DOHH2 (cell line): ENCODE results near the gene ADAMTS9.

Source experiments
- H3F3A ChIP-seq: fragments of 200-600 bp; sonication (generic), shearing (Covaris generic); 2 replicates; pipeline ENCODE4 v1.6.0; 2016; ENCODE audit warnings: antibody characterized with exemption, mild to moderate bottlenecking; ENCODE audit not compliant: control insufficient read depth, insufficient read depth
- H3K27ac ChIP-seq: fragments of 200-600 bp; sonication (generic); 2 replicates; pipeline ENCODE4 v1.5.1; 2014; ENCODE audit warnings: low read depth, mild to moderate bottlenecking, low read length, moderate library complexity
- H3K27me3 ChIP-seq: fragments of 200-600 bp; sonication (generic); 2 replicates; pipeline ENCODE4 v1.6.1; 2014; ENCODE audit warnings: mild to moderate bottlenecking, low read length, mixed read lengths; ENCODE audit not compliant: control insufficient read depth
- H3K36me3 ChIP-seq: fragments of 200-600 bp; sonication (generic); 2 replicates; pipeline ENCODE4 v1.6.1; 2014; ENCODE audit warnings: mild to moderate bottlenecking, low read length, moderate library complexity, mixed read lengths; ENCODE audit not compliant: control insufficient read depth
- H3K4me1 ChIP-seq: fragments of 200-600 bp; sonication (generic); 2 replicates; pipeline ENCODE4 v1.6.1; 2014; ENCODE audit warnings: mild to moderate bottlenecking, low read length, mixed read lengths; ENCODE audit not compliant: control insufficient read depth
- H3K4me2 ChIP-seq: fragments of 200-600 bp; sonication (generic); 2 replicates; pipeline ENCODE4 v1.6.0; 2014; ENCODE audit warnings: mild to moderate bottlenecking, low read length, moderate library complexity
- H3K4me3 ChIP-seq: fragments of 200-600 bp; sonication (generic); 2 replicates; pipeline ENCODE4 v1.5.1; 2014; ENCODE audit warnings: mild to moderate bottlenecking, low read length, mixed read lengths
- H3K79me2 ChIP-seq: fragments of 200-600 bp; sonication (generic); 2 replicates; pipeline ENCODE4 v1.6.1; 2014; ENCODE audit warnings: mild to moderate bottlenecking, low read length, mixed read lengths; ENCODE audit not compliant: control insufficient read depth
- H3K9me2 ChIP-seq: fragments of 200-600 bp; sonication (generic); replicated peaks from 2 replicates; pipeline ENCODE4 v1.6.1; 2014; ENCODE audit warnings: mild to moderate bottlenecking, low read length, mixed read lengths; ENCODE audit not compliant: control insufficient read depth
- H3K9me3 ChIP-seq: fragments of 200-600 bp; sonication (generic); 2 replicates; pipeline ENCODE4 v1.6.1; 2014; ENCODE audit warnings: antibody characterized with exemption, low read length, mixed read lengths; ENCODE audit not compliant: control insufficient read depth, insufficient read depth
- H4K20me1 ChIP-seq: fragments of 200-600 bp; sonication (generic); 2 replicates; pipeline ENCODE4 v1.6.0; 2014; ENCODE audit warnings: low read depth, mild to moderate bottlenecking, antibody characterized with exemption, low read length, moderate library complexity; ENCODE audit not compliant: control insufficient read depth, insufficient read depth
- CTCF ChIP-seq: fragments of 200-600 bp; sonication (generic); IDR thresholded peaks from one replicate; pipeline ENCODE4 v1.5.1; 2014; ENCODE audit warnings: antibody characterized with exemption, mild to moderate bottlenecking, low read depth, low read length; ENCODE audit not compliant: poor library complexity, severe bottlenecking
- EZH2phosphoT487 ChIP-seq: fragments of 200-600 bp; sonication (generic); IDR thresholded peaks from 2 replicates; pipeline ENCODE4 v1.6.1; 2017; ENCODE audit warnings: borderline replicate concordance, mild to moderate bottlenecking, antibody characterized with exemption, low read length, moderate library complexity, mixed read lengths

ADAMTS9 gene

GRCh38 chr3:64620020-64620419 is 67.8 kb downstream of the ADAMTS9 start:
- Histone ChIP-seq H3K4me3 (no peak overlapping the region), H3F3A (no peaks in the 10 kb centered on the region), H3K9me2 (no peaks in the 10 kb centered on the region), H3K9me3 (no peaks in the 10 kb centered on the region), H3K36me3 (no peaks in the 10 kb centered on the region), H3K79me2 (no peaks in the 10 kb centered on the region), H3K27me3 (no peaks in the 10 kb centered on the region), H3K27ac (no peak overlapping the region), H3K4me1 (no peaks in the 10 kb centered on the region), H3K4me2 (no peak overlapping the region), H4K20me1 (no peaks in the 10 kb centered on the region)
- TF ChIP-seq EZH2phosphoT487, result no peak
- TF ChIP-seq CTCF, result no peak

GRCh38 chr3:64619216-64619615 is 68.6 kb downstream of the ADAMTS9 start:
- Histone ChIP-seq H3K9me2 (no peaks in the 10 kb centered on the region), H3K4me3 (no peak overlapping the region), H3K4me1 (no peaks in the 10 kb centered on the region), H3K27ac (no peak overlapping the region), H3K9me3 (no peaks in the 10 kb centered on the region), H3K4me2 (no peak overlapping the region), H4K20me1 (no peaks in the 10 kb centered on the region), H3K36me3 (no peaks in the 10 kb centered on the region), H3F3A (no peaks in the 10 kb centered on the region), H3K27me3 (no peaks in the 10 kb centered on the region), H3K79me2 (no peaks in the 10 kb centered on the region)
- TF ChIP-seq EZH2phosphoT487, result no peak
- no peak for TF ChIP-seq CTCF

DNA sequence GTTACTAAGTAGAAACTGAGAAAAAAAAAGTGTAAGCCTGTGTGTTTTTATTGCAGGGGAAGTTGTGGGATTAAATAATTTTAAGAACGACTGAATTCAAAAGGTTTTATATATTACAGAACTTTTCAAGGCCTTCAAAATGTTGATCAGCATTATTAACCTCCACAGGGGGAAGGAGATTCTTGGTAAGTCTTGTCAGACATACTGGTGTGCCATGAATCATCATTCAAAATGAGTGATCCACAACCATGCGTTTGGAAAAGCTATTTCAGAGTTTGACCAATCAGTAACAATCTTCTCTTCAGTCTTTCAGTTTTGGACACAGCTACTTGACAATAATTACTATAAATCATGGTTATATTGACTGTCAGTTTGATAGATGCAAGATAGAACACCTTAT is 70.2 kb downstream of the ADAMTS9 start:
- no peaks in the 10 kb centered on the region for H3K79me2 ChIP-seq
- H3F3A ChIP-seq, result no peaks in the 10 kb centered on the region
- no peak overlapping the region for H3K27ac ChIP-seq
- H3K9me2 ChIP-seq, result no peaks in the 10 kb centered on the region
- no peaks in the 10 kb centered on the region for H3K4me1 ChIP-seq
- no peaks in the 10 kb centered on the region for H3K36me3 ChIP-seq
- no peaks in the 10 kb centered on the region for H4K20me1 ChIP-seq
- H3K9me3 ChIP-seq, result no peaks in the 10 kb centered on the region
- no peaks in the 10 kb centered on the region for H3K27me3 ChIP-seq
- no peak overlapping the region for H3K4me3 ChIP-seq
- TF ChIP-seq CTCF (no peak), EZH2phosphoT487 (no peak)
- H3K4me2 ChIP-seq, result no peak overlapping the region

GRCh38 chr3:64616953-64617352 is 70.8 kb downstream of the ADAMTS9 start:
- no peaks in the 10 kb centered on the region for H3K27me3 ChIP-seq
- no peaks in the 10 kb centered on the region for H3K9me2 ChIP-seq
- no peaks in the 10 kb centered on the region for H4K20me1 ChIP-seq
- TF ChIP-seq CTCF, result no peak
- no peak overlapping the region for H3K4me2 ChIP-seq
- H3K27ac ChIP-seq, result no peak overlapping the region
- no peaks in the 10 kb centered on the region for H3K9me3 ChIP-seq
- H3K36me3 ChIP-seq, result no peaks in the 10 kb centered on the region
- no peaks in the 10 kb centered on the region for H3F3A ChIP-seq
- H3K4me1 ChIP-seq, result no peaks in the 10 kb centered on the region
- H3K79me2 ChIP-seq, result no peaks in the 10 kb centered on the region
- H3K4me3 ChIP-seq, result no peak overlapping the region
